K562 (cell line): ENCODE measurements around the gene TLE7. TPM values are rescaled to one million over a fixed set of nuclear protein-coding genes. Genes with fewer than 3 reads are reported as not detected.

Experiments
- ATAC-seq: fragments of 200-7000 bp; cut with Tn5 transposase; 3 replicates; pipeline ENCODE4 v1.9.1; 2020; ENCODE audit warnings: moderate library complexity
- BruUV-seq: library from RNA; stranded (reverse); fragments of 400-500 nt; replicated peaks from 2 replicates; lab custom pipeline; 2021; lab: Mats Ljungman, UMichigan
- CTCF ChIA-PET: fragments of 300-600 bp; formaldehyde crosslinking; extraction: SDS; loops from one replicate; lab custom pipeline; 2021; ENCODE audit warnings: low intra/inter-chr PET ratio; lab: Yijun Ruan, JAX
- POLR2A ChIA-PET: fragments of 300-600, 350-650 bp; sonication (Branson Sonifier 250); formaldehyde crosslinking; extraction: SDS; loops from one replicate; lab custom pipeline; 2021; ENCODE audit warnings: antibody characterized with exemption, inconsistent platforms; lab: Yijun Ruan, JAX
- DNase-seq, 4 experiments: peaks; one replicate each; pipeline versions ENCODE4 v3.0.0 to v3.0.0-alpha.2; 2011 to 2018; ENCODE audit warnings: low spot score in 3 of 4, mixed read lengths in 3 of 4; ENCODE audit errors: extremely low read depth in 1 of 4
- FAIRE-seq: peaks from 2 replicates; lab custom pipeline; 2011; peaks lifted over from hg19 to GRCh38; lab: Jason Lieb, UNC
- H2AFZ ChIP-seq: 2 replicates; pipeline ENCODE4 v1.6.0; 2011; ENCODE audit warnings: low read depth, low read length, control low read depth, inconsistent platforms
- H3K27ac ChIP-seq: fragments of 200-600 bp; 3 replicates; pipeline ENCODE4 v1.8.0; 2011; ENCODE audit warnings: low read depth, mild to moderate bottlenecking, control low read depth, inconsistent platforms, low read length, moderate library complexity, mixed read lengths; ENCODE audit errors: extremely low read depth
- H3K27me3 ChIP-seq, 2 experiments: fragments of 300-600 bp in 1 of 2; 2 replicates in 1 of 2; 3 replicates in 1 of 2; pipeline versions ENCODE4 v1.6.0 to v1.8.0; 2011; ENCODE audit warnings: inconsistent platforms in 2 of 2, low read length in 2 of 2, mild to moderate bottlenecking in 1 of 2, mixed read lengths in 1 of 2, moderate library complexity in 1 of 2; ENCODE audit not compliant: control insufficient read depth in 2 of 2, insufficient read depth in 2 of 2
- H3K36me3 ChIP-seq: fragments of 300-600 bp; 3 replicates; pipeline ENCODE4 v1.8.0; 2011; ENCODE audit warnings: mild to moderate bottlenecking, low read length, inconsistent platforms; ENCODE audit not compliant: control insufficient read depth, insufficient read depth
- H3K4me1 ChIP-seq, 2 experiments: fragments of 200-600 bp in 1 of 2; replicated peaks in 1 of 2; 2 replicates in 1 of 2; 3 replicates in 1 of 2; pipeline versions ENCODE4 v1.5.1 to v1.8.0; 2011; ENCODE audit warnings: inconsistent platforms in 2 of 2, low read length in 2 of 2, mild to moderate bottlenecking in 1 of 2, mixed read lengths in 1 of 2, moderate library complexity in 1 of 2; ENCODE audit not compliant: control insufficient read depth in 2 of 2, insufficient read depth in 2 of 2
- H3K4me2 ChIP-seq: 2 replicates; pipeline ENCODE4 v1.6.1; 2011; ENCODE audit warnings: low read length, control low read depth, inconsistent platforms, mixed read lengths; ENCODE audit not compliant: insufficient read depth
- H3K4me3 ChIP-seq: fragments of 200-600 bp; sonication (generic), shearing (Covaris generic); 2 replicates; pipeline ENCODE4 v1.5.1; 2016; ENCODE audit warnings: control low read depth, inconsistent platforms
- H3K79me2 ChIP-seq: fragments of 200-600 bp; 3 replicates; pipeline ENCODE4 v1.8.0; 2011; ENCODE audit warnings: low read length, inconsistent platforms; ENCODE audit not compliant: control insufficient read depth, insufficient read depth
- H3K9ac ChIP-seq, 2 experiments: 2 replicates each; pipeline versions ENCODE4 v1.6.0 to v1.6.1; 2011; ENCODE audit warnings: low read depth in 2 of 2, low read length in 2 of 2, control low read depth in 1 of 2, inconsistent platforms in 1 of 2, mild to moderate bottlenecking in 1 of 2, mixed read lengths in 1 of 2; ENCODE audit not compliant: insufficient read depth in 1 of 2
- H3K9me1 ChIP-seq: one replicate; pipeline ENCODE4 v1.6.0; 2011; ENCODE audit warnings: inconsistent platforms, mild to moderate bottlenecking, low read length, moderate library complexity; ENCODE audit not compliant: control insufficient read depth, insufficient read depth
- H3K9me3 ChIP-seq: replicated peaks from 2 replicates; pipeline ENCODE4 v1.5.1; 2011; ENCODE audit warnings: low read depth, low read length, inconsistent platforms; ENCODE audit not compliant: control insufficient read depth, insufficient read depth
- H4K20me1 ChIP-seq: replicated peaks from 2 replicates; pipeline ENCODE4 v1.6.1; 2011; ENCODE audit warnings: low read length, inconsistent platforms, mixed read lengths; ENCODE audit not compliant: control insufficient read depth, insufficient read depth
- CTCF ChIP-seq, 3 experiments: IDR thresholded peaks in 2 of 3; conservative IDR thresholded peaks in 1 of 3; 2 replicates each; pipeline ENCODE4 v1.5.1; 2011 to 2012; ENCODE audit warnings: low read length in 3 of 3, mild to moderate bottlenecking in 3 of 3, control low read depth in 2 of 3, improper control_type of control experiment in 1 of 3, inconsistent platforms in 1 of 3, low read depth in 1 of 3, mixed read lengths in 1 of 3, moderate library complexity in 1 of 3; ENCODE audit not compliant: insufficient read depth in 2 of 3
- ELF4 ChIP-seq: fragments of 450-650 bp; formaldehyde crosslinking; IDR thresholded peaks from 2 replicates; pipeline ENCODE4 v1.4.0; 2022; ENCODE audit warnings: missing genetic modification characterization
- RAD21 ChIP-seq, 2 experiments: fragments of 250-450 bp in 1 of 2; fragments of 450-650 bp in 1 of 2; sonication (Bioruptor Pico) in 1 of 2; formaldehyde crosslinking in 1 of 2; IDR thresholded peaks in 1 of 2; conservative IDR thresholded peaks in 1 of 2; 2 replicates each; pipeline versions ENCODE4 v1.4.0 to v1.8.0; 2020 to 2022; ENCODE audit warnings: mild to moderate bottlenecking in 2 of 2, moderate library complexity in 1 of 2
- SMC3 ChIP-seq: conservative IDR thresholded peaks from 2 replicates; pipeline ENCODE4 v1.6.1; 2011; ENCODE audit warnings: low read depth, low read length, improper control_type of control experiment; ENCODE audit not compliant: insufficient read depth
- TCF3 ChIP-seq: sonication (generic); formaldehyde crosslinking; IDR thresholded peaks from 2 replicates; pipeline ENCODE4 v1.4.0; 2020; ENCODE audit warnings: mild to moderate bottlenecking, missing genetic modification reagents
- ZBTB33 ChIP-seq: sonication (generic); formaldehyde crosslinking; IDR thresholded peaks from 2 replicates; pipeline ENCODE4 v1.8.1; 2023; ENCODE audit warnings: mild to moderate bottlenecking, missing genetic modification reagents
- WGBS: fragments of 100-300 bp; shearing (Covaris generic); methylation state at CpG from one replicate; pipeline ENCODE4 v1.1.6; 2016; ENCODE audit warnings: low coverage, mixed read lengths; ENCODE audit not compliant: insufficient coverage; ENCODE audit errors: missing lambda C conversion rate; 5-methylcytosine and 5-hydroxymethylcytosine counted together
- in situ Hi-C: fragments of 300-500 bp; cut with MboI; formaldehyde crosslinking; loops from 4 replicates; pipeline ENCODE4 v1.15.0; 2018; ENCODE audit warnings: inconsistent platforms, mixed read lengths
- intact Hi-C: fragments of 100-400 bp; cut with micrococcal nuclease; formaldehyde crosslinking; loops from 2 replicates; pipeline ENCODE4 v1.14.2; 2022
- polyA plus RNA-seq, 8 experiments: library from polyadenylated mRNA; depleted of rRNA in 4 of 8; stranded (reverse) in 5 of 8; unstranded in 3 of 8; fragments of >200 nt; fragmentation: Nextera tagmentation in 2 of 8; fragmentation: Illumina TruSeq in 1 of 8; extraction: Ambion mirVana in 2 of 8; extraction: Trizol in 1 of 8; gene quantifications; 2 replicates each; pipeline versions ENCODE4 v1.2.1 to v1.2.3, GENCODE V29; 2011 to 2014; ENCODE audit warnings: inconsistent platforms in 1 of 8, missing spikeins in 1 of 8
- total RNA-seq, 7 experiments: library from RNA; depleted of rRNA in 6 of 7; stranded (reverse); fragments of >200 nt in 6 of 7; fragmentation: Illumina TruSeq in 2 of 7; extraction: Trizol in 2 of 7; gene quantifications; 2 replicates each; pipeline versions ENCODE4 v1.2.1 to v1.2.3, GENCODE V29; 2011 to 2021; ENCODE audit warnings: low replicate concordance in 1 of 7

The TLE7 gene
- total and polyA plus RNA-seq, 9 of the 15 experiments (the other 6 are each of a cell fraction or from before 2014, with no cell fraction given) = not detected

GRCh38 chr16:71443714-71444113, 1.9 kb upstream of the TLE7 start:
- H4K20me1 ChIP-seq = no peaks in the 10 kb centered on the region
- FAIRE-seq = no peak
- TF ChIP-seq ELF4 (CRISPR knock-in tag) (0 out of 2 replicates have a peak, but pooled peaks have one; percentile 18), TCF3 (CRISPR knock-in tag) (no peak)
- ATAC-seq = no peak
- H3K4me2 ChIP-seq = no peak overlapping the region
- H3K4me1 ChIP-seq = peaks cover 0 to 8% of the 10 kb centered on the region in 2 experiments; a peak in 2 of 5 replicates
- H3K9ac ChIP-seq = no peak overlapping the region
- in situ Hi-C loops = no loop called here
- DNase-seq = no peak
- ChIA-PET CTCF (no interaction called here), POLR2A (no interaction called here)
- H3K27ac ChIP-seq = no peak overlapping the region
- no peaks in the 10 kb centered on the region for H3K79me2 ChIP-seq
- no TSS peak for BruUV-seq
- peaks cover 7% of the 10 kb centered on the region for H3K36me3 ChIP-seq
- no peak overlapping the region for H3K4me3 ChIP-seq
- H3K9me3 ChIP-seq = peaks cover 12% of the 10 kb centered on the region
- peaks cover 3 to 8% of the 10 kb centered on the region in 2 experiments; a peak in 4 of 5 replicates for H3K27me3 ChIP-seq
- no peaks in the 10 kb centered on the region for H3K9me1 ChIP-seq
- 15% methylated on average over 6 of the region's 6 CpGs for WGBS
- intact Hi-C loops = no loop called here
- no peak overlapping the region for H2AFZ ChIP-seq

DNA sequence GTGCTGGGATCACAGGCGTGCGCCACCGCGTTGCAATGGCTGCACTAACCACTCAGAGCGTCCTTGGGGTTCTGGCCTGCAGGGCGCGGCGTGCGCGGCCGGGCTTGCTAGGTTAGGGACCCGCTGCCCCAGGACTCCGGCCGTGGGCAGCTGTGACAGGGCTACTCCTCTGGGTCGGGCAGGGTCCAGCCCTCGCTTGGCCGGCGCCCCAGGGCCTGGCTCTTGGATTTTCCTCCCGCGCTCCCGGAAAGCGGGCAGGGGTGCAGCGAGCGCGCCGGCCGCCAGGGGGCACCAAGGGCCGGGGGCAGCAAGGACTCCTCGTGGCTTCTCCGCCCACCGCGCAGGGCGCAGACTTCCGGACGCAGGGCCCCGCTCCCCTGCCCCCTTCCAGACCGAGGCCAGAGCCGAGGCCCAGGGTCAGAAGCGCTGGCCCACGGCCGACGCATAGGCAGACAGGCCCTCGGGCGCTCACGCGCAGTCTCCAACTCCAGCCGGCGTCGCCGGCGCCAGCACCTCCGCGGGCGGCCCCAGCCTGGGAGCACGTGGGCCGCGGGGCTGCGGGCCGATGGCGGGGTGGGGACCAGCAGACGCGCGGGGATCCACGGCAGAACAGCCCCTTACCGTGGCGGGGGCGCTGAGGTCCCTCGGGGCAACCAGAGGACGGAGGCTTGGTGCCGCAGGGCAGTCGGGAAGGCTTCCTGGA, 355 bp downstream of the TLE7 start:
- Histone ChIP-seq H4K20me1 (no peaks in the 10 kb centered on the region), H3K4me2 (no peak overlapping the region), H3K9me1 (no peaks in the 10 kb centered on the region), H3K27me3 (peaks cover 10 to 14% of the 10 kb centered on the region in 2 experiments; a peak in 4 of 5 replicates), H2AFZ (no peak overlapping the region), H3K27ac (no peak overlapping the region), H3K36me3 (no peaks in the 10 kb centered on the region), H3K9ac (no peak overlapping the region), H3K9me3 (peaks cover 2% of the 10 kb centered on the region; the same call in 1 of the 2 replicates), H3K79me2 (no peaks in the 10 kb centered on the region), H3K4me3 (no peak overlapping the region), H3K4me1 (peaks cover 0 to 8% of the 10 kb centered on the region in 2 experiments; a peak in 2 of 5 replicates)
- DNase-seq (peak in 2 of 4 experiments; percentile 27 to 31), FAIRE-seq (no peak), ATAC-seq (peak; percentile 70)
- in situ Hi-C loops = no loop called here
- WGBS = 71% methylated on average over 36 of the region's 71 CpGs
- intact Hi-C loops = loop anchor here (2.0 kb wide), 1 partner anchor 29 kb away; no protein-coding TSS in a partner anchor
- BruUV-seq = no TSS peak
- POLR2A ChIA-PET = no interaction called here
- CTCF ChIA-PET = interaction anchor here (2.1 kb wide), 1 partner anchor 58 kb away, joined by 14 read pairs; no protein-coding TSS in a partner anchor
- TF ChIP-seq CTCF (IDR thresholded peaks at IDR 0.05 in 2 of 3, conservative IDR thresholded peaks at IDR 0.05 in 1 of 3; ENCODE audit: insufficient read depth in 2 of 3, low read depth in 1 of 3, low read length in 3 of 3) (peak; percentile 18 to 30 (median 24); a peak in 1 of 6 replicates), ZBTB33 (CRISPR knock-in tag) (peak; percentile 88), RAD21 (CRISPR knock-in tag; conservative IDR thresholded peaks at IDR 0.05 in 1 of 2, IDR thresholded peaks at IDR 0.05 in 1 of 2) (no peak), SMC3 (0 out of 2 replicates have a peak, but pooled peaks have one; percentile 26)
